Endothelial cell of umbilical vein (primary cell): ENCODE results near the gene RGS7. TPM values are rescaled to one million over a fixed set of nuclear protein-coding genes. Genes with fewer than 3 reads are reported as not detected.

ENCODE experiments used
- BruUV-seq: library from RNA; stranded (reverse); fragments of 400-500 nt; replicated peaks from 2 replicates; lab custom pipeline; 2021; lab: Mats Ljungman, UMichigan
- CTCF ChIA-PET: fragments of 300-600, 350-600 bp; sonication (Branson Sonifier 250); formaldehyde crosslinking; loops from one replicate; lab custom pipeline; 2021; ENCODE audit warnings: antibody characterized with exemption, inconsistent platforms; lab: Charles Lee
- POLR2A ChIA-PET: fragments of 300-600, 350-600 bp; sonication (Branson Sonifier 250); formaldehyde crosslinking; loops from one replicate; lab custom pipeline; 2021; ENCODE audit warnings: antibody characterized with exemption, inconsistent platforms; lab: Charles Lee
- DNase-seq: peaks from one replicate; pipeline ENCODE4 v3.0.0-alpha.2; 2011; ENCODE audit warnings: low read depth, low spot score
- FAIRE-seq: peaks from 2 replicates; lab custom pipeline; 2011; peaks lifted over from hg19 to GRCh38; lab: Jason Lieb, UNC
- H2AFZ ChIP-seq: 2 replicates; pipeline ENCODE4 v1.6.0; 2012; ENCODE audit warnings: low read depth, low read length, control low read depth, inconsistent platforms
- H3K27ac ChIP-seq: 2 replicates; pipeline ENCODE4 v1.5.1; 2011; ENCODE audit warnings: low read depth, mild to moderate bottlenecking, control low read depth, low read length, moderate library complexity; ENCODE audit not compliant: insufficient read depth
- H3K27me3 ChIP-seq, 2 experiments: 2 replicates each; pipeline versions ENCODE4 v1.6.0 to v1.6.1; 2011; ENCODE audit warnings: low read length in 2 of 2, mixed read lengths in 1 of 2; ENCODE audit not compliant: control insufficient read depth in 2 of 2, insufficient read depth in 2 of 2
- H3K36me3 ChIP-seq, 2 experiments: 2 replicates in 1 of 2; 3 replicates in 1 of 2; pipeline ENCODE4 v1.5.1; 2011; ENCODE audit warnings: low read length in 2 of 2, mild to moderate bottlenecking in 1 of 2, moderate library complexity in 1 of 2; ENCODE audit not compliant: control insufficient read depth in 2 of 2, insufficient read depth in 2 of 2; ENCODE audit errors: extremely low read depth in 1 of 2
- H3K4me1 ChIP-seq: 3 replicates; pipeline ENCODE4 v1.5.1; 2011; ENCODE audit warnings: mild to moderate bottlenecking, low read length; ENCODE audit not compliant: control insufficient read depth, insufficient read depth; ENCODE audit errors: extremely low read depth
- H3K4me2 ChIP-seq: 2 replicates; pipeline ENCODE4 v1.6.1; 2011; ENCODE audit warnings: low read length, control low read depth, mixed read lengths; ENCODE audit not compliant: insufficient read depth
- H3K4me3 ChIP-seq, 3 experiments: fragments of 200-600 bp in 1 of 3; sonication (generic), shearing (Covaris generic) in 1 of 3; replicated peaks in 1 of 3; 2 replicates each; pipeline ENCODE4 v1.5.1; 2011 to 2016; ENCODE audit warnings: control low read depth in 3 of 3, low read length in 3 of 3, mild to moderate bottlenecking in 2 of 3, inconsistent platforms in 1 of 3, low read depth in 1 of 3, moderate library complexity in 1 of 3; ENCODE audit not compliant: insufficient read depth in 1 of 3
- H3K79me2 ChIP-seq: 2 replicates; pipeline ENCODE4 v1.6.0; 2012; ENCODE audit warnings: low read length, inconsistent platforms; ENCODE audit not compliant: control insufficient read depth, insufficient read depth
- H3K9ac ChIP-seq: replicated peaks from 2 replicates; pipeline ENCODE3; 2011; ENCODE audit warnings: low read length, control low read depth; ENCODE audit not compliant: insufficient read depth; ENCODE audit errors: extremely low read depth
- H3K9me1 ChIP-seq: replicated peaks from 3 replicates; pipeline ENCODE4 v1.6.0; 2011; ENCODE audit warnings: mild to moderate bottlenecking, low read length; ENCODE audit not compliant: control insufficient read depth, insufficient read depth; ENCODE audit errors: extremely low read depth
- H3K9me3 ChIP-seq: replicated peaks from 2 replicates; pipeline ENCODE4 v1.5.1; 2012; ENCODE audit warnings: low read length, inconsistent platforms; ENCODE audit not compliant: control insufficient read depth, insufficient read depth
- H4K20me1 ChIP-seq: replicated peaks from 2 replicates; pipeline ENCODE3; 2011; ENCODE audit warnings: mild to moderate bottlenecking, low read length; ENCODE audit not compliant: control insufficient read depth, insufficient read depth; ENCODE audit errors: extremely low read depth
- CTCF ChIP-seq, 2 donors: IDR thresholded peaks; 1 replicate in 1 of 2; 2 replicates in 1 of 2; pipeline ENCODE4 v1.5.1; 2011; ENCODE audit warnings: low read length in 2 of 2, mild to moderate bottlenecking in 2 of 2, moderate library complexity in 2 of 2, control low read depth in 1 of 2, inconsistent platforms in 1 of 2, low read depth in 1 of 2; ENCODE audit not compliant: insufficient read depth in 1 of 2; ENCODE audit errors: extremely low read depth in 1 of 2
- EZH2 ChIP-seq: IDR thresholded peaks from 2 replicates; pipeline ENCODE4 v1.6.1; 2012; ENCODE audit warnings: borderline replicate concordance, low read depth, mild to moderate bottlenecking, moderate library complexity, low read length, inconsistent platforms; ENCODE audit not compliant: severe bottlenecking
- FOS ChIP-seq: IDR thresholded peaks from 2 replicates; pipeline ENCODE4 v1.6.1; 2011; ENCODE audit warnings: mild to moderate bottlenecking, low read length, moderate library complexity, borderline replicate concordance; ENCODE audit not compliant: insufficient read depth
- GATA2 ChIP-seq: IDR thresholded peaks from 2 replicates; pipeline ENCODE4 v1.7.0; 2011; ENCODE audit warnings: low read depth, mild to moderate bottlenecking, moderate library complexity, mixed read lengths, low read length; ENCODE audit not compliant: insufficient read length, insufficient read depth
- JUN ChIP-seq: IDR thresholded peaks from 2 replicates; pipeline ENCODE4 v1.6.1; 2011; ENCODE audit warnings: borderline replicate concordance, low read depth; ENCODE audit not compliant: insufficient read length, insufficient read depth
- MAX ChIP-seq: IDR thresholded peaks from 2 replicates; pipeline ENCODE4 v1.6.1; 2011; ENCODE audit not compliant: insufficient read depth, insufficient read length
- MYC ChIP-seq: IDR thresholded peaks from one replicate; pipeline ENCODE4 v1.6.1; 2011; ENCODE audit warnings: mild to moderate bottlenecking, low read depth, low read length
- POLR2A ChIP-seq: IDR thresholded peaks from 2 replicates; pipeline ENCODE4 v1.6.1; 2012; ENCODE audit warnings: low read depth, mild to moderate bottlenecking, control low read depth, low read length
- POLR2AphosphoS5 ChIP-seq: IDR thresholded peaks from 2 replicates; pipeline ENCODE4 v1.6.1; 2012; ENCODE audit warnings: low read depth, mild to moderate bottlenecking, control low read depth, low read length, moderate library complexity; ENCODE audit not compliant: insufficient read depth
- dilution Hi-C: fragments of 300-500 bp; cut with MboI; formaldehyde crosslinking; loops from one replicate; pipeline ENCODE4 v1.15.0; 2019; ENCODE audit warnings: low sequenced_read_pairs; ENCODE audit not compliant: extremely low pct_ligation_motif_present
- intact Hi-C: fragments of 100-400 bp; cut with micrococcal nuclease; formaldehyde crosslinking; loops from one replicate; pipeline ENCODE4 v1.10.0; 2022
- polyA plus RNA-seq, 4 experiments: library from polyadenylated mRNA; depleted of rRNA in 3 of 4; stranded (reverse) in 3 of 4; unstranded in 1 of 4; fragments of >200 nt; gene quantifications; 2 replicates each; pipeline versions ENCODE4 v1.2.1 to v1.2.3, GENCODE V29; 2011 to 2012; ENCODE audit warnings: missing spikeins in 1 of 4
- total RNA-seq: library from RNA; stranded (reverse); gene quantifications from 2 replicates; pipeline ENCODE4 v1.2.3, GENCODE V29; 2021

RGS7 gene
- total and polyA plus RNA-seq, 2 donors (not counting 3 experiments of a cell fraction or from before 2014, with no cell fraction given) = 0.43 to 0.44 TPM

GRCh38 chr1:240843798-240844197 is 513.2 kb downstream of the RGS7 start:
- DNase-seq (no peak), FAIRE-seq (no peak)
- dilution Hi-C loops = no loop called here
- Histone ChIP-seq H4K20me1 (no peaks in the 10 kb centered on the region), H3K9me1 (no peaks in the 10 kb centered on the region), H2AFZ (no peak overlapping the region), H3K27me3 (no peaks in the 10 kb centered on the region), H3K27ac (no peak overlapping the region), H3K9ac (no peak overlapping the region), H3K36me3 (no peaks in the 10 kb centered on the region), H3K4me2 (no peak overlapping the region), H3K9me3 (no peaks in the 10 kb centered on the region), H3K4me1 (no peaks in the 10 kb centered on the region), H3K79me2 (no peaks in the 10 kb centered on the region), H3K4me3 (no peak overlapping the region)
- TF ChIP-seq POLR2AphosphoS5 = no peak
- no peak for TF ChIP-seq JUN
- no peak for TF ChIP-seq MAX
- TF ChIP-seq CTCF (IDR thresholded peaks at IDR 0.05; ENCODE audit: extremely low read depth in 1 of 2, insufficient read depth in 1 of 2, low read depth in 1 of 2, low read length in 2 of 2) = no peak
- TF ChIP-seq FOS = no peak
- TF ChIP-seq POLR2A = no peak
- TF ChIP-seq MYC = no peak
- no peak for TF ChIP-seq EZH2
- TF ChIP-seq GATA2 = no peak
- intact Hi-C loops = no loop called here
- ChIA-PET CTCF (interaction anchor here (1.0 kb wide), 1 partner anchor 41 kb away, joined by 3 read pairs; no protein-coding TSS in a partner anchor), POLR2A (no interaction called here)
- no TSS peak for BruUV-seq
